H1 (cell line): ENCODE data around the gene TMC3. TPM values are rescaled to one million over a fixed set of nuclear protein-coding genes. Genes with fewer than 3 reads are reported as not detected.

ENCODE experiments used
- CTCF ChIA-PET: fragments of 300-600 bp; sonication (Branson Sonifier 250); formaldehyde crosslinking; loops from one replicate; lab custom pipeline; 2021; ENCODE audit not compliant: partially characterized antibody; lab: Charles Lee
- POLR2A ChIA-PET: fragments of 300-600 bp; sonication (Branson Sonifier 250); formaldehyde crosslinking; loops from one replicate; lab custom pipeline; 2021; ENCODE audit warnings: inconsistent platforms; ENCODE audit not compliant: partially characterized antibody; lab: Charles Lee
- DNase-seq, 2 experiments: peaks; one replicate each; pipeline versions ENCODE4 v3.0.0 to v3.0.0-alpha.2; 2010 to 2022; ENCODE audit warnings: low spot score in 2 of 2, low read depth in 1 of 2, mixed read lengths in 1 of 2
- FAIRE-seq: peaks from 2 replicates; lab custom pipeline; 2011; peaks lifted over from hg19 to GRCh38; lab: Jason Lieb, UNC
- H2AFZ ChIP-seq: 2 replicates; pipeline ENCODE4 v1.8.1; 2012; ENCODE audit warnings: low read length, inconsistent platforms
- H2AK5ac ChIP-seq: 2 replicates; pipeline ENCODE4 v1.6.1; 2013; ENCODE audit warnings: low read depth, low read length
- H2BK120ac ChIP-seq: replicated peaks from 2 replicates; pipeline ENCODE3; 2013; ENCODE audit warnings: low read depth, low read length, inconsistent platforms
- H2BK12ac ChIP-seq: 2 replicates; pipeline ENCODE4 v1.6.1; 2013; ENCODE audit warnings: low read depth, low read length
- H2BK15ac ChIP-seq: 2 replicates; pipeline ENCODE4 v1.6.1; 2013; ENCODE audit warnings: low read length
- H2BK20ac ChIP-seq: 2 replicates; pipeline ENCODE4 v1.6.1; 2013; ENCODE audit warnings: low read length
- H2BK5ac ChIP-seq: 2 replicates; pipeline ENCODE4 v1.6.1; 2013; ENCODE audit warnings: low read depth, low read length
- H3K14ac ChIP-seq: 2 replicates; pipeline ENCODE4 v1.6.1; 2013; ENCODE audit warnings: inconsistent platforms; ENCODE audit not compliant: insufficient read length
- H3K18ac ChIP-seq: 2 replicates; pipeline ENCODE4 v1.6.1; 2013; ENCODE audit warnings: low read length; ENCODE audit errors: extremely low read depth
- H3K23ac ChIP-seq: 2 replicates; pipeline ENCODE4 v1.6.1; 2013; ENCODE audit warnings: inconsistent platforms; ENCODE audit not compliant: insufficient read length
- H3K23me2 ChIP-seq: 2 replicates; pipeline ENCODE4 v1.6.1; 2013; ENCODE audit warnings: low read depth, low read length
- H3K27ac ChIP-seq: 2 replicates; pipeline ENCODE4 v1.6.1; 2011; ENCODE audit warnings: low read depth, low read length, inconsistent platforms
- H3K27me3 ChIP-seq, 4 experiments: replicated peaks in 1 of 4; 1 replicate in 1 of 4; 2 replicates in 3 of 4; pipeline versions ENCODE4 v1.6.1 to v1.8.1; 2011 to 2013; ENCODE audit warnings: low read length in 3 of 4, mild to moderate bottlenecking in 3 of 4, inconsistent platforms in 2 of 4, mixed read lengths in 2 of 4, moderate library complexity in 1 of 4; ENCODE audit not compliant: control insufficient read depth in 3 of 4, insufficient read depth in 3 of 4; ENCODE audit errors: extremely low read depth in 1 of 4
- H3K36me3 ChIP-seq, 4 experiments: 2 replicates each; pipeline versions ENCODE4 v1.6.1 to v1.8.1; 2011 to 2013; ENCODE audit warnings: mild to moderate bottlenecking in 4 of 4, low read length in 3 of 4, moderate library complexity in 2 of 4, control low read depth in 1 of 4, inconsistent platforms in 1 of 4; ENCODE audit not compliant: insufficient read depth in 4 of 4, control insufficient read depth in 2 of 4
- H3K4ac ChIP-seq: replicated peaks from 2 replicates; pipeline ENCODE3; 2013; ENCODE audit warnings: low read length, low read depth, mixed read lengths, inconsistent platforms; ENCODE audit not compliant: insufficient read length
- H3K4me1 ChIP-seq, 4 experiments: replicated peaks in 1 of 4; 1 replicate in 1 of 4; 2 replicates in 3 of 4; pipeline versions ENCODE4 v1.6.1 to v1.8.1; 2011 to 2013; ENCODE audit warnings: low read length in 3 of 4, inconsistent platforms in 2 of 4, mixed read lengths in 1 of 4; ENCODE audit not compliant: insufficient read depth in 4 of 4, control insufficient read depth in 3 of 4
- H3K4me2 ChIP-seq, 2 experiments: 2 replicates each; pipeline versions ENCODE4 v1.6.1 to v1.8.1; 2011 to 2013; ENCODE audit warnings: low read depth in 2 of 2, low read length in 2 of 2, control low read depth in 1 of 2, inconsistent platforms in 1 of 2, mild to moderate bottlenecking in 1 of 2; ENCODE audit not compliant: insufficient read depth in 1 of 2
- H3K4me3 ChIP-seq, 4 experiments: fragments of 200-600, 300-600 bp in 1 of 4; sonication (generic), shearing (Covaris generic), sonication (Bioruptor Twin) in 1 of 4; 2 replicates each; pipeline versions ENCODE4 v1.5.1 to v1.8.1; 2011 to 2016; ENCODE audit warnings: low read length in 4 of 4, low read depth in 3 of 4, control low read depth in 2 of 4, inconsistent platforms in 2 of 4, mild to moderate bottlenecking in 2 of 4, mixed read lengths in 1 of 4, moderate library complexity in 1 of 4; ENCODE audit not compliant: insufficient read depth in 2 of 4; ENCODE audit errors: extremely low read depth in 1 of 4
- H3K56ac ChIP-seq: replicated peaks from 2 replicates; pipeline ENCODE3; 2013; ENCODE audit warnings: low read depth, mild to moderate bottlenecking, mixed read lengths, low read length, inconsistent platforms; ENCODE audit not compliant: insufficient read length
- H3K79me1 ChIP-seq: 2 replicates; pipeline ENCODE4 v1.6.1; 2013; ENCODE audit warnings: low read depth, low read length, control low read depth
- H3K79me2 ChIP-seq, 2 experiments: 2 replicates each; pipeline versions ENCODE4 v1.6.1 to v1.8.1; 2012 to 2013; ENCODE audit warnings: low read length in 2 of 2, mild to moderate bottlenecking in 2 of 2, inconsistent platforms in 1 of 2; ENCODE audit not compliant: insufficient read depth in 2 of 2, control insufficient read depth in 1 of 2
- H3K9ac ChIP-seq, 4 experiments: replicated peaks in 1 of 4; 1 replicate in 1 of 4; 2 replicates in 3 of 4; pipeline versions ENCODE4 v1.6.1 to v1.8.1; 2011 to 2013; ENCODE audit warnings: low read depth in 3 of 4, low read length in 3 of 4, control low read depth in 2 of 4, mild to moderate bottlenecking in 2 of 4, moderate library complexity in 2 of 4, inconsistent platforms in 1 of 4; ENCODE audit errors: extremely low read depth in 1 of 4
- H3K9me3 ChIP-seq, 2 experiments: 2 replicates each; pipeline versions ENCODE4 v1.6.1 to v1.8.1; 2012 to 2013; ENCODE audit warnings: mild to moderate bottlenecking in 2 of 2, moderate library complexity in 2 of 2, control low read depth in 1 of 2, inconsistent platforms in 1 of 2, low read depth in 1 of 2, low read length in 1 of 2, mixed read lengths in 1 of 2; ENCODE audit not compliant: insufficient read depth in 2 of 2
- H4K20me1 ChIP-seq, 2 experiments: replicated peaks in 1 of 2; 2 replicates each; pipeline versions ENCODE3 to v1.8.1; 2011 to 2013; ENCODE audit warnings: inconsistent platforms in 2 of 2, low read length in 2 of 2, mild to moderate bottlenecking in 1 of 2; ENCODE audit not compliant: insufficient read depth in 2 of 2, control insufficient read depth in 1 of 2
- H4K5ac ChIP-seq: 2 replicates; pipeline ENCODE4 v1.6.1; 2013; ENCODE audit warnings: low read length, low read depth, mixed read lengths, inconsistent platforms; ENCODE audit not compliant: insufficient read length
- H4K8ac ChIP-seq: 2 replicates; pipeline ENCODE4 v1.8.0; 2013; ENCODE audit warnings: mild to moderate bottlenecking, moderate library complexity, low read length, inconsistent platforms; ENCODE audit not compliant: insufficient read depth; ENCODE audit errors: extremely low read depth
- H4K91ac ChIP-seq: replicated peaks from 2 replicates; pipeline ENCODE3; 2013; ENCODE audit warnings: low read length, mixed read lengths, inconsistent platforms; ENCODE audit not compliant: insufficient read length
- BACH1 ChIP-seq: IDR thresholded peaks from 2 replicates; pipeline ENCODE4 v1.6.1; 2012; ENCODE audit warnings: low read length, improper control_type of control experiment
- CBX5 ChIP-seq: fragments of 300-800, 300-1000 bp; sonication (generic); IDR thresholded peaks from 2 replicates; pipeline ENCODE4 v1.7.1; 2016; ENCODE audit warnings: antibody characterized with exemption, low read length, low read depth
- CHD1 ChIP-seq: IDR thresholded peaks from 2 replicates; pipeline ENCODE4 v1.6.1; 2012; ENCODE audit warnings: low read depth, low read length, improper control_type of control experiment
- CREB1 ChIP-seq: IDR thresholded peaks from 2 replicates; pipeline ENCODE4 v1.6.1; 2012; ENCODE audit warnings: inconsistent platforms
- CTBP2 ChIP-seq: IDR thresholded peaks from 2 replicates; pipeline ENCODE4 v1.7.0; 2011; ENCODE audit warnings: borderline replicate concordance, mild to moderate bottlenecking, moderate library complexity, mixed read lengths, low read length; ENCODE audit not compliant: insufficient read depth, insufficient read length
- GABPA ChIP-seq: IDR thresholded peaks from 2 replicates; pipeline ENCODE4 v1.6.1; 2011; ENCODE audit warnings: mild to moderate bottlenecking, low read length, moderate library complexity, borderline replicate concordance; ENCODE audit not compliant: insufficient read depth
- GTF2F1 ChIP-seq: IDR thresholded peaks from 2 replicates; pipeline ENCODE4 v1.6.1; 2012; ENCODE audit warnings: low read depth, low read length, improper control_type of control experiment, borderline replicate concordance
- HDAC6 ChIP-seq: IDR thresholded peaks from one replicate; pipeline ENCODE4 v1.7.1; 2012; ENCODE audit warnings: low read depth, mild to moderate bottlenecking, inconsistent platforms, low read length, moderate library complexity
- JUND ChIP-seq: IDR thresholded peaks from 2 replicates; pipeline ENCODE4 v1.6.1; 2011; ENCODE audit warnings: mild to moderate bottlenecking, improper control_type of control experiment, low read length
- NRF1 ChIP-seq: IDR thresholded peaks from 2 replicates; pipeline ENCODE4 v1.6.1; 2011; ENCODE audit warnings: mild to moderate bottlenecking, low read depth, low read length, improper control_type of control experiment
- POLR2A ChIP-seq, 2 experiments: IDR thresholded peaks; 1 replicate in 1 of 2; 2 replicates in 1 of 2; pipeline ENCODE4 v1.6.1; 2011; ENCODE audit warnings: low read depth in 2 of 2, low read length in 2 of 2, mild to moderate bottlenecking in 2 of 2; ENCODE audit errors: control extremely low read depth in 1 of 2
- RBBP5 ChIP-seq: IDR thresholded peaks from 2 replicates; pipeline ENCODE4 v1.7.1; 2012; ENCODE audit warnings: low read depth, mild to moderate bottlenecking, inconsistent platforms, low read length, moderate library complexity, borderline replicate concordance
- SIRT6 ChIP-seq: IDR thresholded peaks from one replicate; pipeline ENCODE4 v1.7.1; 2012; ENCODE audit warnings: low read length, inconsistent platforms
- SIX5 ChIP-seq: IDR thresholded peaks from 2 replicates; pipeline ENCODE4 v1.6.1; 2011; ENCODE audit warnings: mild to moderate bottlenecking, low read depth, low read length
- SRF ChIP-seq: IDR thresholded peaks from 2 replicates; pipeline ENCODE4 v1.6.1; 2011; ENCODE audit warnings: mild to moderate bottlenecking, low read depth, low read length, moderate library complexity
- TAF7 ChIP-seq: optimal IDR thresholded peaks from 2 replicates; pipeline ENCODE3; 2011; ENCODE audit warnings: low read depth, mild to moderate bottlenecking, inconsistent platforms, low read length, moderate library complexity, borderline replicate concordance
- WGBS, 2 experiments: shearing (Covaris generic) in 1 of 2; methylation state at CpG; one replicate each; pipeline versions ENCODE4 v1.1.6 to v1.1.7; 2013 to 2015; ENCODE audit warnings: low lambda C conversion rate in 2 of 2, mixed read lengths in 2 of 2, inconsistent platforms in 1 of 2, low coverage in 1 of 2, missing lambda C conversion rate in 1 of 2; ENCODE audit not compliant: insufficient replicate concordance in 2 of 2, insufficient coverage in 1 of 2, insufficient read length in 1 of 2; ENCODE audit errors: extremely low coverage in 1 of 2, missing lambda C conversion rate in 1 of 2; 5-methylcytosine and 5-hydroxymethylcytosine counted together
- polyA plus RNA-seq, 7 experiments: library from polyadenylated mRNA; depleted of rRNA in 3 of 7; stranded (reverse) in 5 of 7; unstranded in 2 of 7; fragments of >200 nt in 5 of 7; fragments of 200-250 nt in 2 of 7; gene quantifications; 1 replicate in 5 of 7; 2 replicates in 1 of 7; 4 replicates in 1 of 7; pipeline versions ENCODE4 v1.2.1 to v1.2.3, GENCODE V29; 2011 to 2013; ENCODE audit warnings: missing spikeins in 2 of 7, mixed read lengths in 2 of 7
- total RNA-seq: library from RNA; stranded (reverse); fragmentation: NEBNext Ultra II Directional; extraction: Animal tissue kit (Norgen Biotek cat#: 25700); gene quantifications from 2 replicates; pipeline ENCODE4 v1.2.1, GENCODE V29; 2021

The TMC3 gene
- total and polyA plus RNA-seq, 2 of the 8 experiments (the other 6 are each of a cell fraction or from before 2014, with no cell fraction given), result not detected

GRCh38 chr15:81391657-81392056 is 17.6 kb upstream of the TMC3 start:
- no peak overlapping the region for H3K27ac ChIP-seq
- ChIA-PET CTCF (interaction anchor here (1.9 to 5.6 kb wide), 2 partner anchors 10 to 126 kb away, joined by 6 to 31 read pairs; no protein-coding TSS in a partner anchor), POLR2A (no interaction called here)
- no peak overlapping the region for H3K9ac ChIP-seq
- no peak overlapping the region for H4K8ac ChIP-seq
- H3K4me2 ChIP-seq, result no peak overlapping the region
- no peak overlapping the region for H3K4me3 ChIP-seq
- no peak overlapping the region for H2BK15ac ChIP-seq
- 92% methylated on average over 2 of the region's 2 CpGs; no CpG with 5 or more reads in 1 of the 2 experiments for WGBS, 2 experiments
- H3K79me1 ChIP-seq, result no peaks in the 10 kb centered on the region; the same call in 1 of the 2 replicates
- no peaks in the 10 kb centered on the region; a peak in 2 of 4 replicates for H3K9me3 ChIP-seq
- no peaks in the 10 kb centered on the region for H3K79me2 ChIP-seq
- H3K27me3 ChIP-seq, result no peaks in the 10 kb centered on the region
- no peak overlapping the region for H2AK5ac ChIP-seq
- H4K5ac ChIP-seq, result no peak overlapping the region
- no peaks in the 10 kb centered on the region for H4K20me1 ChIP-seq
- no peak overlapping the region for H2BK12ac ChIP-seq
- DNase-seq (no peak), FAIRE-seq (no peak)
- H2BK20ac ChIP-seq, result no peak overlapping the region
- H2AFZ ChIP-seq, result no peak overlapping the region
- H3K56ac ChIP-seq, result no peak overlapping the region
- H3K4ac ChIP-seq, result no peak overlapping the region
- no peaks in the 10 kb centered on the region for H3K23me2 ChIP-seq
- H3K36me3 ChIP-seq, result no peaks in the 10 kb centered on the region
- H3K14ac ChIP-seq, result no peak overlapping the region
- TF ChIP-seq GABPA, result no peak
- TF ChIP-seq SIX5, result no peak
- no peak for TF ChIP-seq SRF
- TF ChIP-seq NRF1, result no peak
- TF ChIP-seq CTBP2, result no peak
- TF ChIP-seq TAF7, result no peak
- TF ChIP-seq GTF2F1, result no peak
- no peak for TF ChIP-seq SIRT6
- no peak for TF ChIP-seq RBBP5
- no peak for TF ChIP-seq BACH1
- TF ChIP-seq POLR2A (IDR thresholded peaks at IDR 0.05; ENCODE audit: control extremely low read depth in 1 of 2, low read depth in 2 of 2, low read length in 2 of 2), result no peak
- no peak for TF ChIP-seq CHD1
- TF ChIP-seq JUND, result no peak
- TF ChIP-seq CREB1, result no peak
- TF ChIP-seq HDAC6, result no peak
- TF ChIP-seq CBX5, result no peak
- no peak overlapping the region for H3K18ac ChIP-seq
- no peaks in the 10 kb centered on the region for H3K4me1 ChIP-seq
- H2BK5ac ChIP-seq, result no peak overlapping the region
- no peak overlapping the region for H3K23ac ChIP-seq
- no peak overlapping the region for H2BK120ac ChIP-seq
- no peak overlapping the region for H4K91ac ChIP-seq
